ENCODE results near the gene WNT2B. TPM values are rescaled to one million over a fixed set of nuclear protein-coding genes. Genes with fewer than 3 reads are reported as not detected.

WNT2B gene
- total RNA-seq, 4 donors from 2014 or later = 0.78 to 2.6 (median 1.4) TPM

- no peak for DNase-seq
- Histone ChIP-seq H3K27ac (no peak overlapping the region), H3K4me1 (no peaks in the 10 kb centered on the region), H3K27me3 (no peaks in the 10 kb centered on the region), H3K9me3 (no peaks in the 10 kb centered on the region), H3K36me3 (peaks cover 0 to 8% of the 10 kb centered on the region in 2 donors), H3K4me3 (replicated peaks in 1 of 3) (no peak overlapping the region)
- WGBS, 2 donors = 90 to 95% methylated on average over 9 of the region's 9 CpGs
- TF ChIP-seq, protein P1, sequence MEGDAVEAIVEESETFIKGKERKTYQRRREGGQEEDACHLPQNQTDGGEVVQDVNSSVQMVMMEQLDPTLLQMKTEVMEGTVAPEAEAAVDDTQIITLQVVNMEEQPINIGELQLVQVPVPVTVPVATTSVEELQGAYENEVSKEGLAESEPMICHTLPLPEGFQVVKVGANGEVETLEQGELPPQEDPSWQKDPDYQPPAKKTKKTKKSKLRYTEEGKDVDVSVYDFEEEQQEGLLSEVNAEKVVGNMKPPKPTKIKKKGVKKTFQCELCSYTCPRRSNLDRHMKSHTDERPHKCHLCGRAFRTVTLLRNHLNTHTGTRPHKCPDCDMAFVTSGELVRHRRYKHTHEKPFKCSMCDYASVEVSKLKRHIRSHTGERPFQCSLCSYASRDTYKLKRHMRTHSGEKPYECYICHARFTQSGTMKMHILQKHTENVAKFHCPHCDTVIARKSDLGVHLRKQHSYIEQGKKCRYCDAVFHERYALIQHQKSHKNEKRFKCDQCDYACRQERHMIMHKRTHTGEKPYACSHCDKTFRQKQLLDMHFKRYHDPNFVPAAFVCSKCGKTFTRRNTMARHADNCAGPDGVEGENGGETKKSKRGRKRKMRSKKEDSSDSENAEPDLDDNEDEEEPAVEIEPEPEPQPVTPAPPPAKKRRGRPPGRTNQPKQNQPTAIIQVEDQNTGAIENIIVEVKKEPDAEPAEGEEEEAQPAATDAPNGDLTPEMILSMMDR (IDR thresholded peaks at IDR 0.05) = no peak
- no peak for TF ChIP-seq POLR2A (IDR thresholded peaks at IDR 0.05)
- intact Hi-C loops (cut with DNase I) = no loop called here
Measured at GRCh38 chr1:112542206-112542973, 33.6 kb downstream of the WNT2B start.

- H3K36me3 ChIP-seq = peaks cover 0 to 5% of the 10 kb centered on the region in 2 donors
- peak overlapping the region in 1 of 3 donors; percentile 34 for H3K27ac ChIP-seq
- no peak for DNase-seq
- no peak overlapping the region for H3K4me3 ChIP-seq (replicated peaks in 1 of 3)
- no peaks in the 10 kb centered on the region for H3K27me3 ChIP-seq
- H3K4me1 ChIP-seq = no peaks in the 10 kb centered on the region
- intact Hi-C loops (cut with DNase I) = no loop called here
- TF ChIP-seq POLR2A (IDR thresholded peaks at IDR 0.05) = no peak
- TF ChIP-seq, protein P1 (IDR thresholded peaks at IDR 0.05) = no peak
- no peaks in the 10 kb centered on the region for H3K9me3 ChIP-seq
- WGBS, 2 donors = 65 to 82% methylated on average over 1 of the region's 1 CpG
Measured at GRCh38 chr1:112544011-112544688, 35.4 kb downstream of the WNT2B start.

DNA sequence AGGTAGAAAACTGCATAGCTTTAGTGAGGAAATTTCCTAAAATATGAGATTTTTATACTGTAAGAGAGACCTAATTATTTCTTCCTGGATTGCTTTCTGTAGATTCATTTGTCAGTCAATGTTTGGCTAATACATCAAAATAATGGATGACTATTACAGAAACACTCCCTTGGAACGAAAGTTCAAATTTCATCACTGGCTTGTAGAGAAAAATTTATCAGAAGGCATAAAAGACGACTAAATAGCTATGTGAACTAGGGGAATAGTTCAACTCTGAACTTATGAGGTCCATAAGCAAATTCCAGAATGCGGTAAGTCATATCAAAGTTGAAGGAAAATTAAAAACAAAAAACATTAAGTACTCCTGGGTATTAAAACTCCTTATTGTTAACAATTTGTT is 36.0 kb downstream of the WNT2B start:
- Histone ChIP-seq H3K36me3 (peaks cover 0 to 4% of the 10 kb centered on the region in 2 donors), H3K4me3 (replicated peaks in 1 of 3) (no peak overlapping the region), H3K27ac (no peak overlapping the region), H3K9me3 (no peaks in the 10 kb centered on the region), H3K4me1 (no peaks in the 10 kb centered on the region), H3K27me3 (no peaks in the 10 kb centered on the region)
- TF ChIP-seq, protein P1 (IDR thresholded peaks at IDR 0.05) = no peak
- TF ChIP-seq POLR2A (IDR thresholded peaks at IDR 0.05) = no peak
- no peak for DNase-seq
- 83 to 86% methylated on average over 3 of the region's 3 CpGs for WGBS, 2 donors
- intact Hi-C loops (cut with DNase I) = no loop called here

GRCh38 chr1:112546076-112546475 is 37.3 kb downstream of the WNT2B start:
- no peaks in the 10 kb centered on the region for H3K27me3 ChIP-seq
- H3K36me3 ChIP-seq = peaks cover 0 to 4% of the 10 kb centered on the region in 2 donors
- no peak overlapping the region for H3K27ac ChIP-seq
- H3K9me3 ChIP-seq = no peaks in the 10 kb centered on the region
- peak in 1 of 2 donors; percentile 2 for DNase-seq
- intact Hi-C loops (cut with DNase I) = no loop called here
- no peaks in the 10 kb centered on the region for H3K4me1 ChIP-seq
- TF ChIP-seq POLR2A (IDR thresholded peaks at IDR 0.05) = no peak
- TF ChIP-seq, protein P1 (IDR thresholded peaks at IDR 0.05) = no peak
- WGBS, 2 donors = 86 to 91% methylated on average over 2 of the region's 2 CpGs
- H3K4me3 ChIP-seq (replicated peaks in 1 of 3) = no peak overlapping the region

- WGBS, 2 donors = 90 to 95% methylated on average over 3 of the region's 3 CpGs
- TF ChIP-seq POLR2A (IDR thresholded peaks at IDR 0.05) = no peak
- TF ChIP-seq, protein P1 (IDR thresholded peaks at IDR 0.05) = no peak
- Histone ChIP-seq H3K27me3 (no peaks in the 10 kb centered on the region), H3K4me3 (replicated peaks in 1 of 3) (no peak overlapping the region), H3K27ac (no peak overlapping the region), H3K36me3 (peaks cover 0 to 4% of the 10 kb centered on the region in 2 donors), H3K9me3 (no peaks in the 10 kb centered on the region), H3K4me1 (no peaks in the 10 kb centered on the region)
- DNase-seq = no peak
- intact Hi-C loops (cut with DNase I) = no loop called here
Measured at GRCh38 chr1:112548547-112548946, 39.8 kb downstream of the WNT2B start.
